Left renal pelvis (tissue), 4 donors: Measurements from ENCODE around the gene KLHL25. TPM values are rescaled to one million over a fixed set of nuclear protein-coding genes. Genes with fewer than 3 reads are reported as not detected.
"Not testable (repeated sequence)": the region's sequence is repeated elsewhere in the genome, so short reads cannot be mapped to it uniquely, and the experiment has no call there.

ENCODE experiments used
- DNase-seq, 4 donors: peaks; one replicate each; pipeline ENCODE4 v3.0.0-alpha.2; 2013; ENCODE audit warnings: low read depth in 4 of 4, low spot score in 3 of 4
- polyA plus RNA-seq, 4 donors: library from polyadenylated mRNA; unstranded; fragments of 120-200 nt; gene quantifications; one replicate each; pipeline ENCODE4 v1.2.1, GENCODE V29; 2013; ENCODE audit not compliant: insufficient read length in 4 of 4

The KLHL25 gene, protein sequence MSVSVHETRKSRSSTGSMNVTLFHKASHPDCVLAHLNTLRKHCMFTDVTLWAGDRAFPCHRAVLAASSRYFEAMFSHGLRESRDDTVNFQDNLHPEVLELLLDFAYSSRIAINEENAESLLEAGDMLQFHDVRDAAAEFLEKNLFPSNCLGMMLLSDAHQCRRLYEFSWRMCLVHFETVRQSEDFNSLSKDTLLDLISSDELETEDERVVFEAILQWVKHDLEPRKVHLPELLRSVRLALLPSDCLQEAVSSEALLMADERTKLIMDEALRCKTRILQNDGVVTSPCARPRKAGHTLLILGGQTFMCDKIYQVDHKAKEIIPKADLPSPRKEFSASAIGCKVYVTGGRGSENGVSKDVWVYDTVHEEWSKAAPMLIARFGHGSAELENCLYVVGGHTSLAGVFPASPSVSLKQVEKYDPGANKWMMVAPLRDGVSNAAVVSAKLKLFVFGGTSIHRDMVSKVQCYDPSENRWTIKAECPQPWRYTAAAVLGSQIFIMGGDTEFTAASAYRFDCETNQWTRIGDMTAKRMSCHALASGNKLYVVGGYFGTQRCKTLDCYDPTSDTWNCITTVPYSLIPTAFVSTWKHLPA
- polyA plus RNA-seq = 10 to 100 TPM in 2 of 4 donors, 1 to 10 TPM in 2; 3.3 to 14.2 (median 9.8) TPM

DNA sequence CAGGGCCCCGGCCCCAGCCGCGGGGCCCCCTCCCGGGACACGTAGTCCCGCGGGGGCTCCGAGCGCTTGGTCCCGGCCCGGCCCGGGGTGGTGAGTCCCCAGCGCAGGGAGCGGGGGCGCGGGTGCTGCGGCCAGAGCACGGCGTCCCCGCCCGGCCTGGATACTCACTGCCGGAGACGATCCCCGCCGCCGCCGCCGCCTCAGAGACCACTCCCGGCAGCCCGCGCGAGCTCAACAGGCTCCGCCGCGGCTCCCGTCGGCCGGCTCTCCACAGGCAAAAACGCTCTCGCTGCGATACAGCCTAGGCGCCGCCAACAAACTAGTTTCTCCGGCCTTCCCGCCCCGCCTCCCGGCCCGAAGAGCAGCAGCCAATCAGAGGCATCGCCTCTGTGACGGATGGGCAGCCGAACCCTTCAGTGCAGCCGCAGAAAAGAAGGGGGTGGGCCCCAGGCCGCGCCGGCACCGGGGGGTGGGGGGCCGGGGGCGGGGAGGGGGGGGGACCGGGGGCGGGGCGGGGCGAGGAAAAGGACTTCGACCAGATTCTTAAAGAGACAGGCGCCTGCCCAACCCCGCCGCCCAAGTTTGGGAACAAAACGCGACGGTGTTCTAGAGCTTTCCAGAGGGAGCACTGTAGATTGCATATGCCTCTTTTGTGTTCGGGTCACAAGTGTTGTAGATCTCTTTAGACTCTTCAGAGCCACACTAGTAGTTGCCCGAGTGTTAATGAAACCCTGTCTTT is at the start of gene KLHL25:
Gene KLHL25, minus strand, starts transcription at position 328 of the 739 bp plus-strand sequence. CDS start 25,115 bp downstream, outside the sequence.
- peak; percentile 81 to 89 (median 86) for DNase-seq

DNA sequence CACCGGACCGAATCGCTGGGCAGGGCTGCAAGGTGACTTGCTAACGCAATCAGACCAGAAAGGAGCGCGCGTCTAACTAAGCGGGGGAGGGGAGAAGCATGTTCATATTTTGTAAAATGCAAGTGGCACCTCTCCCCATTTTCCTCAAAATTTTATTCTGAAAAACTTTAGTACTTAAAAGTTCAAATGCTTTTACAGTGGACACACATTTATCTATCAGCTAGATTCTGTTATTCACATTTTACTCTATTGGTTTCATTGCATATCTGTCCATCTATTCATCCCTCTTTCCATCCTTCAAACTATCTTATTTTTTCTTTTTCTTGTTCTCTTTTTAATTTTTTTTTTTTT is 46.1 kb upstream of the KLHL25 start:
- DNase-seq = no peak

DNA sequence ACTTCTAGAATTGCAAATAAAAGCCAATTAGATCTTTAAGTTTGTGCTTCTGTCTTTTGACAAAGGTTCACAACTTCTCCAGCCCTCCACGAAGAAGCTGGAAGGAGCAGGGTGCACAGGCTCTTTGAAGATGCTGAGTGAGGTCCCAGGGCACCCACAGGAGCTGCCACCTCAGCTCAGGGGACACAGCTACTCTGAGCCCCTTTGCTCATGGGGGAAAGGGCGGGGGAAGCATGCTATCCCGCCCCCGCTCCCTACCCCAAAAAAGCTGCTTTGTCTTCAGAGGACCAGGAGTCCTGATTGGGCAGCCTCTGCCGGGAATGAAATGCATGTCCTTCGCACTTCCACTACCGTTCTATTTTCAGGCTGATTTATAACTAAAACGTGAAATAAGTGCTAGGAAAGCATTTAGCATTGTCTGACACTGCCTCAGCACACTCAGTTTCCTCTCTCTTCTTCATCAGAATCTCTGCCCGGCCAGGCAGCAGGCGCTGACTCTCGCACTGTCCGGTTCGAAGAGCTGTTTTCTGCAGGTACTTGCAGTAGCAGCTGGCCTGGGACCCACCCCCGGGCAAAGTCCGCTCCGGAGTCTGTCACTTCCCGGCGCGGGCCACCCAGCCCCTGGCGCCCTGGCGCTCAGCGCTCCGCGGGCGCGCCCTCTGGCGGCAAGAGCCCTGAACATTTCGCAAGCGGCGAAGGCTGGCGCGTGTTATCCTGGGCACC is 45.5 kb upstream of the KLHL25 start:
- DNase-seq = peak in 3 of 4 donors; percentile 75 to 81 (median 77)

DNA sequence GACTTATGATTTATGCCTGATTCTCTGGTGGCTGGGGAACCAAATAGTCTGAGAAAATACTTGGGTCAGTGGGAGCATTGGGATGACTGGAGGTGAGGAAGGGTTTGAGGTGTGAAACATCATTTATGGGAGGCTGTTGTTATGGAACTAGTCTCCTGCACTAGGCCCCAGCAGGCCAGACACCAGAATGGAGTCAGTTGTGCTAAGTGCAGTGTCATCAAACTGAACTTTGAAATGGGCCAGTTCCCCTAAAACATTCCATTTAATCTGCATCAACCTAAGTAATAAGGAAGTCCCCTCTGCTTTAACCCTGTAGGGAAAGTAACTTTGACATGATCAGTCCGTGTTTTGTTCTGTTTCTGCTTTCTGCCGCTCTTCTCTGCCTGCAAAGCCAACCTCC is 44.9 kb upstream of the KLHL25 start:
- DNase-seq = no peak

DNA sequence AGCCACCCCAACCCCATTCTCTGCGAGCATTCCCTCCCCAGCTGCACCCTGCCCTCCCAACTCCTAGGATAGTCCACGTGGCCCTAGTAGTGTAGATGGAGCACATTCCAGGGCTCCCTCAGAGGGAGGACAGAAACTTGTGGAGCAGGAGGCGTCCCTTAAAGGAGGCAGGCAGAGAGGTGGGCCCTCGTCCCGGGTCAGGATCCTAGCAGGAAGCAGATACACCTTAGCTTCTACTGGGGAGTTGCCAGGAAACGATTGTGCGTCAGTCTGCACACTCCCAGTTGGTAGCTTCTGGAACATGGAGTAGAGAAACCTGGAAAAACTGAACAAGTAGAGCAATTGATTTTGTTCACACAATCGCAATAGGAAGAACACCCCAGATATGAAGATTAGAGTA is 43.9 kb upstream of the KLHL25 start:
- no peak for DNase-seq

DNA sequence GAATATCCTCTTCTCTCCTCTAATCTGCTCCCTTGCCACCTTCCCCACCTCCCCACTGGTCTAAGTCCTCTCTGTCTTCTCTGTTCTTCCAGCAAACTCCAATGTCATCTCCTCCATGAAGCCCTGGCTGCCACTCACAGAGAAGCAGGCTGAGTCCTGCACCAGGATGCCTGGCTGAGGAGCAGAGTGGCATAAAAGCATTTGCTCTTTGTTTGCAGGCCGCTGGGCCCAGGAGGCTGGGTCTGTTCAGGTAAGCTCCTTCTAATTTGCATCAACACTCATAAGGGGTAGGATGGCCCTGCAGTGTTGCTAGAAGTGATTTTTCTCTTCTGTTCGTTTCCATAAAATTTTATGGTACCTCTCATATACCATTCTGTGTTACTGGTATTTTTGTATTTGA is 43.2 kb upstream of the KLHL25 start:
- no peak for DNase-seq

DNA sequence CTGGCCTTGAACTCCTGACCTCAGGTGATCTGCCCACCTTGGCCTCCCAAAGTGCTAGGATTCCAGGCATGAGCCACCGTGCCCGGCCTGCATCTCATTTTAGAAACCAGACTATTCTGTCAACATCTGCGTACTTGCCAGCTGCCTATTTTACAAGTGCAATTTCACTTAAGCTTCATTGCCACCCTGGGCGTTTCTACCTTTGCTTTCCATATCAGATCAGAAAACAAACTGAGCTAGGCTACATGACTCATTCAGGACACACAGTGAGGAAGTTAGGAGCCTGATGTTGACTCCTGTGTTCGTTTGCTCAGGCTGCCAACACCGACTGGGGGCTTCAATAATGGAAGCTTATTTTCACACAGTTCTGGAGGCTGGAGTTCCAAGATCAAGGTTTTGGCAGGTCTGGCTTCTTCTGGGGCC is 42.3 kb upstream of the KLHL25 start:
- no peak for DNase-seq

DNA sequence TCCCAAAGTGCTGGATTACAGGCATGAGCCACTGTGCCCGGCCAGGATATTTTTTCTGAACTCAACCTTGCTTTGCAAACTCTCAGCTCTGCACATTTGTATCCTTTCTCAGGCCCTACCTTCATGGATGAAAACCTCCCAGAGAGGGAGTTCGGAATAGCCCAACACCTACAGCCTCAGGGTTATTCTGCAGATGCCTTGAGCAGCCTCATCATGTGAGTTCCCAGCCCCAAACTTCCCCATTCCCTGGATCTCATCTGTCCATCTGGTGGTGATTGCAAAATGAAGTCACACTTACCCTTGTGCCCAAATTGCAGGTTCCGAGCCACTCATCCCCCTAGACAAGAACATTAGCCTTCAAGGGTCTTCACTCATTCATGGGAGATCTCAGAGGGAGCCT is 39.9 kb upstream of the KLHL25 start:
- DNase-seq = no peak

DNA sequence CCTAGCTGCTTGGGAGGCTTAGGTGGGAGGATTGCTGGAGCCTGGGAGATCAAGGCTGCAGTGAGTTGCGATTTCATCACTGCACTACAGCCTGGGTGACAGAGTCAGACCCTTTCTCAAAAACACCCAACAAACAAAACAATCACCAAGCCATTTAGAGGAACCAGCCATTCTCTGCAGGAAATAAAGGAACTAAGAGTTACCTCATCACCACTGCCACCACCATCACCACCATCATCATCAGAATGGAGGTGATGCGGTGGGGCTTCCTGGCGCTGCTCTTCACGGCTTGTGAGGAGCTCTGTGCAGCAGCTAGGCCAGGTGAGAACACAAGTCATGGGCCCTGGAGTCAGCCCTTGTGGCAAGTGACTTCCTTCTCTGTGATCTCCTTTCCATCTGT is 37.7 kb upstream of the KLHL25 start:
- DNase-seq = no peak

DNA sequence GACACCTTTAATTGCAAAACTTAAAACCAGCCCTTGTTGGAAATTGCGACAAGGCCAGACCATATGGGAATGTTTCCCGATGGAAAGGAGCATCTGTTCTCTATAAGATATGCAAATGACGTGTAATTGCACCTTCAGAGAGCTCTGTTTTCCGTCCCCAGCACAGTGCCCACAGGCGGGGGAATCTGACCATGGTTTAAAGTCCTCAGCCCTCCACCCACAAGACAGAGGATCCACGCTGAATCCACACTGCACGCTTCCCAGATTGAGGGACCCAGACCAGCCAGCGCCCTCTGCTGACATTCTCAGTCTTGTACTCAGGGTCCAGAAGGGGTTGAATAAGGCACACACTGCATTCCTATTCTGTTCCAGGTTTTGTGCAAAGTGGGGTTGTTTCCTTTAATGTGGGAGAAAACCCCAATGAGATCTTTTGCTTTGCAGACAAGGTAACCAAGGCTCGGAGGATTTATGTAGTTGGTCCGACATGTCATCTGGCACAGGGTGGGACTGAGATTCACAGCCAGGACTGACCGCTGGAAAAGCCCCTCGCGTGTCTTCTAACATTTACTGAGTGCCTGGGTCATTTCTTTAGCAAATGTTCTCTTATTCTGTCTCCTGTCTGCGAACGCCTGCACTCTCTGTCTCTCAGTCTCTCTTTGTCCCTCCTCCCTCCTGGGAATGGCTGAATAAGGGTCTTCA is 36.8 kb upstream of the KLHL25 start:
- peak in 2 of 4 donors; percentile 34 to 39 for DNase-seq

DNA sequence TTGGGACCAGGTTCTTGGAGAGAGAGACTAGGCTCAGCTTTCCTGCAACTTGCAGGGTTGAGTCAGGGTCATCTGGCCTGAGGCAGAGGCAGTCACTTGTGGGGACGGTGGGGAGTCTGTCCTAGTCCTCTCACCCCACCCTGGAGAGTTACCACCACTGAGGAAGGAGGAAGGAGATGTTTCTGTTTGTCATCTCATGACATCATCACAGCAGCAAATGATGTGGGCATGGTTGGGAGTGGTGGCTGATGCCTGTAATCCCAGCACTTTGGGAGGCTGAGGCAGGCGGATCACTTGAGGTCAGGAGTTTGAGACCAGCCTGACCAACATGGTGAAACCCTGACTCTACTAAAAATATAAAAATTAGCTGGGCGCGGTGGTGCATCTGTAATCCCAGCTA is 35.0 kb upstream of the KLHL25 start:
- not testable (repeated sequence) for DNase-seq

DNA sequence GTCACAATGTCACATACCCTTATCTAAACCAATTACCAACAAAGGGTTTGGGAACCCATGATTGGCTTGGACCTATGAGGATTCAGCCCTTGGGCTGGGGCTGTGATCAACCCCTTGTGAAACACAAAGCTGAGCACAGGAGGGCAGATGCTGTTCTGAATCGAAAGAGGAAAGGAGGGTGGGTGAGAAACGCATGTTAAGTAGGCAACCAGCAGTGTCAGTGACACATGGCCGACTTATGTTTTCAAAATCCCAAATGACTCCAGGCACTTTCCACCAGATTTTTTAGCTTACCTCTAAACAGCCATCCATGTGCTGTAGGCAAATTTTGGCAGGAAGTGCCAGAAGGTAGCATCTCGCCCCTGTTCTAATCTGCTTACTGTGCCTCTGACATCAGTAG is 34.1 kb upstream of the KLHL25 start:
- DNase-seq = no peak

DNA sequence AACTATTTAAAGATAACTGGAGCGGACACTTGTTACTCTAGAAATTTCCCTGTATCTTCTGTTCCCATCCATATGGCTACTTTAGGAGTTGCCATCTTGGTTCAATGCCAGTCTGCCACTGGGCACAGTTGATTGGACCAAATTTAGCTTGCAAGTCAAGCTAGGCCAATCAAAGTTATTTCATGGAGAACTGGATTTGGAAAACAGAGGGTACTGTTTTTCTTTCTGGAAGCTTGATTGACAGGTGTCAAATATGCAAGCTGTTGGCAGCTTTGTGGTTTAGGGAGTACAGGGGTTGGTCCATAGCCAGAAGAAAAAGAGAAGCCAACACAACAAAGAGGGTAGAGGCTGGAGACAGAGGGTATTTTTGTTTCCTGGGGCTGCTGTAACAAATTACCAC is 33.4 kb upstream of the KLHL25 start:
- DNase-seq = no peak

DNA sequence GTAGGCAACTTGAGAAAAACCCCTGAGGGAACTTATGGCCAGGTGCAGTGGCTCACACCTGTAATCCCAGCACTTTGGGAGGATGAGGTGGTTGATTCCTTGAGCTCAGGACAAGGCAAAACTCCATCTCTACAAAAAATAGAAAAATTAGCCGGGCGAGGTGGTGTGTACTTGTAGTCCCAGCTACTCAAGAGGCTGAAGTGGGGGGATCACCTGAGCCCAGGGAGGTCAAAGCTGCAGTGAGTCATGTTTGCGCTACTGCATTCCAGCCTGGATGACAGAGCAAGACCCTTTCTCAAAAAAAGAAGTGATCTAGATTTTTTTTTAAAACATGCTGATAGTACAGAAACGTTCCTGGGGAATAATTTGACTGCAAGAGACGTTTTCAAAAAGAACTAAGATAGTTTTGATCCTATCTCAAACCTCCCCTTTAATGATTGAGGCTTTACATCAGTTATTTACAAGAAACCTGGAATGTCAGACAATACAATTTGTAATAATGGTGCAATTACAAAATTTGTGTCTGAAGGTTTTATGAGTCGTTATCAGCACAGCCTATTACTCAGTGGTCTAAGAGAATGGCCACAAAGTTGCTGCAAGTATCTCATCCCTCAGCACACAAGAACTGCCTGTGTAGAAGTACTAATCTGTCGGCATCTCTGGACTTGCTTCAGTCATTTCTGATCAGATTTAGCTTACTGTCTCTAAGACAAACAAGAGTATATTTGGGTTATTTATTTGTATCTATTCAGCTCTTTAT is 32.2 kb upstream of the KLHL25 start:
- DNase-seq = no peak

DNA sequence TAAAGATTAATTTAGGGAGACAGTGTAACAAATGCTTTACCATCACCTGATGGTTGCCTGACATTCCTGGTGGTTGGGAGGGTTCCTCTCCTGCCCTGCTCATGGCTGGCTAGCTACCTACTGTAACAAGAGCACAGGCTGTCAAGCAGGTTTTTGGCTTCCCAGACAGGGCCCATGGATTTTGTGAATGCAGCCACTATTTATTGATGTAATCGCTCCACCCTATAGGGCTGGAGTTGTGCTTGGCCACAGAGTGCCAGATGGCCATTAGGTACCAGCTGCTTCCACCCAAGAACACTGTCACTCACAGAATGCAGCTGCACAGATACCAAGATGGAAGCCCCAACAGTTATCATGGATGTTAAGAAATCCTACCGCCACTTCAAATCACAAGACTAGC is 31.0 kb upstream of the KLHL25 start:
- DNase-seq = no peak

DNA sequence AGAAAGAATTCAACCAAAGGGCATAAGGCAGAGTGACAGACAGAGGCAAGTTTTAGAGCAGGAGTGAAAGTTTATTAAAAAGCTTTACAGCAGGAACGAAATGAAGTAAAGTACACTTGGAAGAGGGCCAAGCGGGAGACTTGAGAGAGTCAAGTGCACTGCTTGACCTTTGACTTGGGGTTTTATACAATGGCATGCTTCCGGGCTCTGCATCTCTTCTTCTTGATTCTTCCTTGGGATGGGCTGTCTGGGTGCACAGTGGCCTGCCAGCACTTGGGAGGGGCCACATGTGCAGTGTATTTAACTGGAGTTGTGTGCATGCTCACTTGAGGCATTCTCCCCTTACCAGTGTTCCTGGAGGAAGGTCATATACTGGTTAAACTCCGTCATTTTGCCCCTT is 30.4 kb upstream of the KLHL25 start:
- DNase-seq = no peak

DNA sequence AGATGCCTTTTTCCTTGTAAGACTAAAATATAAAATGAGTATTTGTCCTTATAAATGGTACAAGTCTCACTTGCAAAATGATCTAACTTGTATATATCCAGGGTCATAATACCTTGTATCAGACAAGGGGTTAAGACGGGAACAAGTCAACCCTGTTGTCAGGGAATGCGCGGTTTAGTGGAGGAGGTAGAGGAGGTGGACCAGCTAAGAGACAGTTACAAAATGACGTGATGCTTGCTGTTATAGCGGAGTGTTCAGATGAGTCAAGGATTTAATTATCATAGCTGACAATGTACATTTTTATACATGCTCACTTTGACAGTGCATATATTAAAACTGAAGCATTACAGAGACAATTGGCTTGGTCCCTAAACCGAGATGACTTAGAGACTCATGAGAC is 26.8 kb upstream of the KLHL25 start:
- DNase-seq = no peak

DNA sequence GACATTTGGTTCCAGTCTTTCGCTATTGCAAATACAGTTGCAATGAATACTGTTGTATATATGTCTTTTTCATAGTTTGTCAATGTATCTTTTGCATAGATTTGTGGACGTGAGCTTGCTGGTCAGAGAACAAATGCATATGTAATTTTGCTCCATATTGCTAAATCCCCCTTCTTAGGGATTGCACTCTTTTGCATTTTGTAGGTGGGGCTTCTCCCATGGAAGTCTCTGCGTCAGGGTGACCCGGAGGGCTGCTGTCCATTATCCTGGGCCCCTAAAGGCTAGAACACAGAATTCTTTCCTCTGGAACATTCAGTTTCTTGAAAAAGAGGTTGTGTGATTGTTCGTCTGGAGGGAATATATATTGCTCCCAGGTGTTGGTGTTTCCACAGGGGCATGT is 25.2 kb upstream of the KLHL25 start:
- no peak for DNase-seq

DNA sequence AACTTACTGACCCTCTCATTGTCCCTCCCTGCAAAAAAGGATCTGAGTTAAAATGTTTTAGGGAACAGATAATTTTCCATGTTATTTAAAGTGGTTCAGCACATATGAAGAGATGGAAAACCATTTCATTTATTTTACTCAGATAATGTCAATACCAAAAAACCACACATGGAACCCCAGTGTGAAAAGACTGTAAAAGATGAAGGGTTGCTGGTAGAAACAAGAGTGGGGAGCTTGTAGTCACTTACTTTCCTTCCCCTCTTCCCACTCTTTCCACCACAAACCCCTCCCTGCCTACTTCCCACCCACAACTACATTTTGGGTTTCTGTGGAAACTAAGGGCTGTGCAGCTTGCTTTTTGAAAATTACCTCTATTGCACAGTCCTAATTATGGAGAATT is 18.5 kb upstream of the KLHL25 start:
- no peak for DNase-seq

DNA sequence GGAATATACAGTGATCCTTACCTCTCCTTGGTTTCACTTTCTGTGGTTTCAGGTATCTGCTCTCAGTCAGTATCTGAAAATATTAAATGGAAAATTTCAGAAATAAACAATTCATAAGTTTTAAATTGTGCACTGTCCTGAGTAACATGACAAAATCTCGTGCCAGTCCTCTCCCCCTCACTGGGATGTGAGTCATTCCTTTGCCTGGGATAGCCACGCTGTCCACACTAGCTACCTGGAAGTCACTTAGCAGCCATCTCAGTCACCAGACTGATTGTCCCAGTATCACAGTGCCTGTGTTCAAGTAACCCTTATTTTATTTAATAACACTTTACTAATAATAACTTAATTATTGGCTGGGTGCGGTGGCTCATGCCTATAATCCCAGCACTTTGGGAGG is 15.3 kb upstream of the KLHL25 start:
- no peak for DNase-seq
